Measurements from ENCODE around the gene LYPD6B.

LYPD6B gene

GRCh38 chr2:149125031-149125725 is 86.7 kb downstream of the LYPD6B start:
- FAIRE-seq: no peak

DNA sequence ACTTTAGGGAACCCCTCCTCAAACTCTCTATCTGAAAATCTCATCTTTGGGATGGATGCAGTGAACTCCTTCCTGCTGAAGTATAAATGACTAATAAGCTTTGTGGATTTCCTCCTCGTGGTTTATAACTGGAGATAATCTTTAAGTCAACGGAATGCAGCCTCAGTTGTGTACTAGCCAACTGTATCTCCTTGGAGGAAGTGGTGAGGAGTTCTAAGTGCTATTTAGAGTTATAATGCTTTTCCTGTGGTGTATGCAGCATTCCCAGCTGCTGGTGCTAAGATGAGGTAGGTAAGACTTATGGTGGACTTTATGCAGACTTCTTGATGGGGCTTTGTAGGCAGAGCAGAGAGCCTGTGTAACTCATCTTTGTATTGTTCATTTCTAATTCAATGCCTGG is 90.9 kb downstream of the LYPD6B start:
- FAIRE-seq: no peak

- no peak for FAIRE-seq
Measured at GRCh38 chr2:149132339-149132738, 93.8 kb downstream of the LYPD6B start.

DNA sequence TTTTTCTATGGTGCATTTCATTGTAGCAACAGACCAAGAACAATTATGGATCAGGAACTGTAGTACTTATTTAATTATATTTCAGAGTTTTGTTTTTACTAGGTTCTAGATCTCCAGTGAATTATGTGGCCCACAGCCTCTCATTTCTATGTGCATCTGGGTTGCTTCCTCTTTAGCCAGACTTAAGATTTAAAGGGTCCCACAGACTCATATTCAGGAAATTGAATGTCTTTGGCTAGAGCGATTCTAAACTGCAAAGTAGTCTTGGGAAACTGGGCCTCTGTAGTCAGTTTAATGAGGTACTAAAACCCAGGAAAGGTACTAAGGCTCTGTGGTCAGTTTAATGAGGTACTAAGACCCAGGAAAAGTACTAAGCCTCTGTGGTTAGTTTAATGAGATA is 94.4 kb downstream of the LYPD6B start:
- no peak for FAIRE-seq

- FAIRE-seq: no peak
Measured at GRCh38 chr2:149134335-149134923, 95.9 kb downstream of the LYPD6B start.

DNA sequence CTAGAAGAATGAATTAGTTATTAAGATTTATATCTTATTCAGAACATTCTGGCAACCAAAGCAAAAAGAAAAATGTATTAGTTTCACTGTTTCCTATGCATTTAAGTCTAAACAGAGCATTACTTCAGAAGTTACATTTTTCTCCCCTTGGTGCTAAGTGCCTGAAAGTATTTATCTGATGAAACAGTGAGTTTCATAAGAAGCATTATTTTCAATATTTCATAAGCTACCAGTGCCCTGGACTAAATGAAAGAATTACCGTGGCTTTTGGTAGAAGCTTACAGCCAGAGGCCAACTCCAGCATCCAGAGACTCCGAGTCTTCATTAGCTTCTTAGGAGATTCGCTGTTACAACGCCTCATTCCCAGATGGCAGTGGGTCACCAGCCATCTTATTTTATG is 97.6 kb downstream of the LYPD6B start:
- no peak for FAIRE-seq

GRCh38 chr2:149141046-149141445 is 102.5 kb downstream of the LYPD6B start:
- FAIRE-seq: no peak

DNA sequence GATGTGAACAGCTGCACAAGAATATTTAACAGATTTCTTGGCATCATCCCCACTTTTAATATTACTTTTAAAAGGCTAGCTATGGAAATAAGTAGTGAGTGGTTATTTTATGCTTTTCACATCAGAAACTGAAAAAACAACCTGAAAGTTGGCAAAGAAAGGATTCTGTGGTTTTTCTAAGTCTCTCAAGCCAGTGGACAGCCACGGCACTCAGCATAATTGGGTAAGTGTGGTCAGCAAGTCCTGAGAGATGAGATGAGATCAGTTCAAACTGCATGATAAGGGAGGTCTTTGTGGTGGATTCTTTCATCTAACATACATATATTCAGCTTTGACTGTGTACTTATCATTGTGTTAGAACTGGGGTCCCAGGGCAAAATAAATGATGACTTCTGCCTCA is 105.2 kb downstream of the LYPD6B start:
- FAIRE-seq: no peak

- no peak for FAIRE-seq
Measured at GRCh38 chr2:149145314-149146295, 107.1 kb downstream of the LYPD6B start.

DNA sequence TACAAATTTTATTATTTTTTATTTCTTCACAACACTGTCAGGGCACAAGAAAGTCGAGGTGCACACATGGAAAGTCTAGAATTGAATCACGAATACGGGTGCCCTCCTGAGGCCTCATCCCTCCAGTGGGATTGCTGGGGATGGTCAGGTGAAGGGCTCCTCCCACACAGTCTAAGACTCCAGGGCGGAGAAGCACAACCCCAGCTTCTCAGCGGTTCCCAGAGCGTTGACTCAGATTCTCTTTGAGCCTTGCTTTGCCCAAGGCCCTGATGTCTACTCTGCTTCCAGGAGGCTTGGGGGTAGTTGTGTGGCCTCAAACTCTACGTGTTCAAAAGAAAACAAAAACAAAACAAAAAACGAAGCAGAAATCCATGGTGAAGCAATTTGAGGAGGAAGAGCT is 108.4 kb downstream of the LYPD6B start:
- FAIRE-seq: no peak

GRCh38 chr2:149148194-149149006 is 109.9 kb downstream of the LYPD6B start:
- FAIRE-seq: no peak

DNA sequence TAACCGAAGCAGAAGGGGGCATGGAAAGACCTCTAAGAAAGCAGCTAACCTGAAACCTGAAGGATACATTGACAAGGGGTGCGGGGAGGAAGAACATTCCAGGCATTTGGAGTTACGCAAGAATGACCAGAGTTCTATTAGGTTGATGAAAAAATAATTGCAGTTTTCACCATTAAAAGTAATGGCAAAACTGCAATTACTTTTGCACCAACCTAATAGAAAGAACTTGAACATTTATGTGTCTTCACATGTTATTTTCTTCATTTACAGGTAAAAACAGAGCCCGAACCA is 110.5 kb downstream of the LYPD6B start:
- FAIRE-seq: no peak

GRCh38 chr2:149152469-149152953 is 114.0 kb downstream of the LYPD6B start:
- no peak for FAIRE-seq

DNA sequence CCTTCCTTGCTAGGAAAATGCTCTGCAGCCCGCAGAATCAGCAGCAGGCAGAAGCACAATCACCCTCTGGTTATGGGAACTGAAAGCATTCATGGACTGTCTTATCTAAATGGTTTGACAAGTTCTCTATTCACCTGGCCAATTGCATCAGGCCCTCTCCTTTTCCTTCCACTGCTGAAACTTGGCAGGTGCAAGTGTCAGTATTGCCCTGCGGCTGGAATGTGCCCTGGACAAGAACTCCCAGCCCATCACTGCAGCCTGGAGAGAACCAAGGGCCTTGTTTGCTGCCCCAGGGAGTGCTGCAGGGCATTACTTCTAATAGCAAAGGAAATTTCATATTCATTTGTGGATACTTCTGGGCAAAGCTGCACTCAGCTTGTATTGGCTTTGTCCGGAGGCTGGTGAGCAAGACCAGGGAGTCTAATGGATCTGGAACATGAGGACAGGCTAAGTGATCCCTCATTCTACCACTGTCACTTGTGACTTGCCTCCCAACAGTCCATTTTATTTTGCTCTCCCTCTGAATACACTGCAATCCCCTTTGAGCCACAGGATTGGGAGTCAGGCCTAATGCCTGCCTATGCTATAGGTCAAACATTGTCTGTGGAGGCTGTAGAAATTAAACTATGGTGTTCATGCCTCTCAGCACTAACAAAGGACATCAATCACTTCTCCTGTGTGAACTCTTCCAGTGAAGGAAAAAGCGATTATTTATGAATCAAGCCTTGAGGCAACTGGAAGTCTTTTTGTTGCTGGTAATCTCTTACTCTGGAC is 116.9 kb downstream of the LYPD6B start:
- no peak for FAIRE-seq

DNA sequence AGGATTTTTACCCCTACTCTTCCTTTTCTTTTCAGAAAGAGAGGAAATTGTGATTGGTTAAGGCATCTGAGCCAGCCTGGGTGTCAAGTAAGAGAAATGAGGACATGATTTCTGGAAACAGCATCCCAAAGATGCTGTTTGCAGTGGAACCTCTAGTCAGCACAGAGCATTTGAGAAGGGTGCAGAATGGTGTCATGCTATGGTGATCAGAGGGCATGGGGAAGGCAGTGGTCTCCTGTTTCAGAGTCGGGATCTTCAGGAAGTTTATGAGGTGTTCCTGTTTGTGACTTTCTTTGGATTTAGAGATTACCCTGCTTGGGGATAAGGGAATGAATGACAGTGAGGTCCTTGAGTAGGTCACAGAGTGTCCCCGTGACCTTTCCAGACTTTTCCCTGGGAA is 117.5 kb downstream of the LYPD6B start:
- no peak for FAIRE-seq

- no peak for FAIRE-seq
Measured at GRCh38 chr2:149156971-149157740, 118.7 kb downstream of the LYPD6B start.

GRCh38 chr2:149158957-149159356 is 120.5 kb downstream of the LYPD6B start:
- FAIRE-seq: no peak

DNA sequence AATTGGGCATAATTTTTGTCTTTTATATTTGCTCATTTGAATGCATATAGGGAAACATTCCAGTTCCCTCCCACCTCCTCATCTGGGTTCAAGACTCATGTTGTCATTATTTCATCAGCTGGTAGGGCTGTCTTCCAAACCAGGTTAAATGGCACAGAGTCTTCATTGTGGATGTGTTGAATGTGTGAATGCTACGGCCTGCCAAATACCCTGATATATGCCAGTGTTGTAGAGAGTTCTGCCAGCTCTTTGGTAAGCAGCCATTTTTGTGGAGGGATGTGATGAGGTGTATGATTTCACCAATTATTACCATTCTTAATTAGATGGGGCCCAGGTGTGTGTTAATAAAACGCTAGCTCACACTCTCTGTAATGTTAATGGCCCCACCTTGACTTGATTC is 121.7 kb downstream of the LYPD6B start:
- no peak for FAIRE-seq

GRCh38 chr2:149160701-149161217 is 122.3 kb downstream of the LYPD6B start:
- FAIRE-seq: no peak

DNA sequence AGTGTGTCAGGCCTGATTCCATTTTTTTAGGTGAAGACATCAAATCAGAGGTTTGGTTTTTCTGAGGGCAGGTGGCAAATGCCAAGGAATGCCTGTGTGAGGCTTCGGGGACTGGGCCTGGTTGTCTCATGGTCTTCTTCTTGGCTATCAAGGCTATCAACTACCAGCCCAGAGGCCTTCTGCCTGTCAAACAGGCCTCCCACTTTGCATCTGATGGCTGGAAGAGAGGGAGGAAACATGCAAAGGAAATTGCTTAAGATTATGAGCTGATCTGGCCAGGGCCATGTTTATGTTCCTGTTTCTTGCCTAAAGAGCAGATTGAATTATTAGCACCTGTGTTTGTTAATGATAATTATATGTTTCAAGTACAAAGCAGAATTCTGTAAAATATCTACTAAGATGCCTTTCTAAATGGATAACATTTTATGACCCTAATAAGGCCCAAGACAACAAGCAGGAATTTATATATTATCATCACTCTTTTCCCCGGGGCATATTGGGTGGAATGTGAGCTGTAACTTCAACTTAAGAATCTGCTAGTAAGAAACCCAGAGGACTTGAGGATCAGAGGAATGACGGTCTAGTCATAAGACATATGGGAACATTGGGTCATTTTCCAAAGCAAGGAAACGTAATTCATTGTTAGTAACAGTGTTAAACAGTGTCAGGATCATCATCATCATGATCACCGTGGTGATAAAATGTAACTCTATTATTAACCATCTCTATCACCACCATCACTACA is 123.2 kb downstream of the LYPD6B start:
- FAIRE-seq: no peak

Data from colon (tissue), 2 donors.